Measurements from ENCODE around the gene FNBP1. TPM values are rescaled to one million over a fixed set of nuclear protein-coding genes. Genes with fewer than 3 reads are reported as not detected.
"Not testable (repeated sequence)": the region's sequence is repeated elsewhere in the genome, so short reads cannot be mapped to it uniquely, and the experiment has no call there.

FNBP1 gene
- total RNA-seq, 1 experiment from 2014 or later = 16.0 TPM

- no peaks in the 10 kb centered on the region for H3K36me3 ChIP-seq (replicated peaks; ENCODE audit: control insufficient read depth, insufficient read depth, low read length)
- no peak overlapping the region for H3K4me3 ChIP-seq (ENCODE audit: insufficient read depth, low read depth, low read length)
- no peak for DNase-seq
- H3K27me3 ChIP-seq (ENCODE audit: control insufficient read depth, insufficient read depth, low read length) = no peaks in the 10 kb centered on the region
These were observed 22.4 kb downstream of the FNBP1 start for GRCh38 chr9:130020618-130021017.

- no peak for DNase-seq
- Histone ChIP-seq H3K4me3 (ENCODE audit: insufficient read depth, low read depth, low read length) (no peak overlapping the region), H3K36me3 (replicated peaks; ENCODE audit: control insufficient read depth, insufficient read depth, low read length) (no peaks in the 10 kb centered on the region), H3K27me3 (ENCODE audit: control insufficient read depth, insufficient read depth, low read length) (no peaks in the 10 kb centered on the region)
These were observed 24.7 kb downstream of the FNBP1 start for GRCh38 chr9:130018265-130018664.

GRCh38 chr9:130017510-130017909 lies 25.5 kb downstream of the FNBP1 start:
- not testable (repeated sequence) for H3K4me3 ChIP-seq (ENCODE audit: insufficient read depth, low read depth, low read length); H3K27me3 ChIP-seq (ENCODE audit: control insufficient read depth, insufficient read depth, low read length); DNase-seq; H3K36me3 ChIP-seq (replicated peaks; ENCODE audit: control insufficient read depth, insufficient read depth, low read length)

- Histone ChIP-seq H3K4me3 (ENCODE audit: insufficient read depth, low read depth, low read length) (no peak overlapping the region), H3K36me3 (replicated peaks; ENCODE audit: control insufficient read depth, insufficient read depth, low read length) (no peaks in the 10 kb centered on the region), H3K27me3 (ENCODE audit: control insufficient read depth, insufficient read depth, low read length) (no peaks in the 10 kb centered on the region)
- DNase-seq = no peak
These were observed 25.9 kb downstream of the FNBP1 start for GRCh38 chr9:130017076-130017475.

- Histone ChIP-seq H3K4me3 (ENCODE audit: insufficient read depth, low read depth, low read length) (no peak overlapping the region), H3K27me3 (ENCODE audit: control insufficient read depth, insufficient read depth, low read length) (no peaks in the 10 kb centered on the region), H3K36me3 (replicated peaks; ENCODE audit: control insufficient read depth, insufficient read depth, low read length) (no peaks in the 10 kb centered on the region)
- DNase-seq = no peak
These were observed 27.5 kb downstream of the FNBP1 start for GRCh38 chr9:130015353-130016019.

- no peaks in the 10 kb centered on the region for H3K36me3 ChIP-seq (replicated peaks; ENCODE audit: control insufficient read depth, insufficient read depth, low read length)
- no peak for DNase-seq
- H3K4me3 ChIP-seq (ENCODE audit: insufficient read depth, low read depth, low read length) = no peak overlapping the region
- no peaks in the 10 kb centered on the region for H3K27me3 ChIP-seq (ENCODE audit: control insufficient read depth, insufficient read depth, low read length)
These were observed 29.7 kb downstream of the FNBP1 start for GRCh38 chr9:130013326-130013725.

GRCh38 chr9:130010151-130010988 lies 32.6 kb downstream of the FNBP1 start:
- no peak overlapping the region for H3K4me3 ChIP-seq (ENCODE audit: insufficient read depth, low read depth, low read length)

GRCh38 chr9:130009546-130009945 lies 33.4 kb downstream of the FNBP1 start:
- H3K36me3 ChIP-seq (replicated peaks; ENCODE audit: control insufficient read depth, insufficient read depth, low read length); H3K27me3 ChIP-seq (ENCODE audit: control insufficient read depth, insufficient read depth, low read length); DNase-seq; H3K4me3 ChIP-seq (ENCODE audit: insufficient read depth, low read depth, low read length): not testable (repeated sequence)

More at GRCh38 chr9:130010151-130010988, 32.6 kb downstream of the FNBP1 start:
- Histone ChIP-seq H3K36me3 (replicated peaks; ENCODE audit: control insufficient read depth, insufficient read depth, low read length) (no peaks in the 10 kb centered on the region), H3K27me3 (ENCODE audit: control insufficient read depth, insufficient read depth, low read length) (no peaks in the 10 kb centered on the region)
- DNase-seq = no peak

- Histone ChIP-seq H3K4me3 (ENCODE audit: insufficient read depth, low read depth, low read length) (no peak overlapping the region), H3K36me3 (replicated peaks; ENCODE audit: control insufficient read depth, insufficient read depth, low read length) (no peaks in the 10 kb centered on the region), H3K27me3 (ENCODE audit: control insufficient read depth, insufficient read depth, low read length) (no peaks in the 10 kb centered on the region)
- DNase-seq = no peak
These were observed 34.5 kb downstream of the FNBP1 start for GRCh38 chr9:130008538-130008937.

GRCh38 chr9:130006952-130007351 lies 36.0 kb downstream of the FNBP1 start:
- H3K27me3 ChIP-seq (ENCODE audit: control insufficient read depth, insufficient read depth, low read length); DNase-seq; H3K4me3 ChIP-seq (ENCODE audit: insufficient read depth, low read depth, low read length); H3K36me3 ChIP-seq (replicated peaks; ENCODE audit: control insufficient read depth, insufficient read depth, low read length): not testable (repeated sequence)

- no peak overlapping the region for H3K4me3 ChIP-seq (ENCODE audit: insufficient read depth, low read depth, low read length)
- no peak for DNase-seq
These were observed 38.9 kb downstream of the FNBP1 start for GRCh38 chr9:130003943-130004552.

GRCh38 chr9:130002320-130002719 lies 40.7 kb downstream of the FNBP1 start:
- Histone ChIP-seq H3K36me3 (replicated peaks; ENCODE audit: control insufficient read depth, insufficient read depth, low read length) (no peaks in the 10 kb centered on the region), H3K4me3 (ENCODE audit: insufficient read depth, low read depth, low read length) (no peak overlapping the region)
- no peak for DNase-seq

More at GRCh38 chr9:130003943-130004552, 38.9 kb downstream of the FNBP1 start:
- no peaks in the 10 kb centered on the region for H3K27me3 ChIP-seq (ENCODE audit: control insufficient read depth, insufficient read depth, low read length)
- H3K36me3 ChIP-seq (replicated peaks; ENCODE audit: control insufficient read depth, insufficient read depth, low read length) = no peaks in the 10 kb centered on the region

GRCh38 chr9:130001190-130001589 lies 41.8 kb downstream of the FNBP1 start:
- no peak for DNase-seq
- Histone ChIP-seq H3K36me3 (replicated peaks; ENCODE audit: control insufficient read depth, insufficient read depth, low read length) (no peaks in the 10 kb centered on the region), H3K27me3 (ENCODE audit: control insufficient read depth, insufficient read depth, low read length) (no peaks in the 10 kb centered on the region), H3K4me3 (ENCODE audit: insufficient read depth, low read depth, low read length) (no peak overlapping the region)

More at GRCh38 chr9:130002320-130002719, 40.7 kb downstream of the FNBP1 start:
- no peaks in the 10 kb centered on the region for H3K27me3 ChIP-seq (ENCODE audit: control insufficient read depth, insufficient read depth, low read length)

GRCh38 chr9:129999141-129999510 lies 43.9 kb downstream of the FNBP1 start:
- no peaks in the 10 kb centered on the region for H3K36me3 ChIP-seq (replicated peaks; ENCODE audit: control insufficient read depth, insufficient read depth, low read length)
- H3K4me3 ChIP-seq (ENCODE audit: insufficient read depth, low read depth, low read length) = no peak overlapping the region
- DNase-seq = no peak
- H3K27me3 ChIP-seq (ENCODE audit: control insufficient read depth, insufficient read depth, low read length) = no peaks in the 10 kb centered on the region

Measured in H7 (cell line).